Right lobe of liver (tissue), 4 donors: ENCODE data around the gene TMEM87B.

ENCODE experiments used
- CTCF ChIP-seq, 4 donors: fragments of 200-600 bp in 3 of 4; fragments of 450-650 bp in 1 of 4; IDR thresholded peaks; one replicate each; pipeline versions ENCODE4 v1.5.1 to v1.8.0; 2016 to 2022; ENCODE audit warnings: antibody characterized with exemption in 4 of 4, mild to moderate bottlenecking in 2 of 4
- POLR2A ChIP-seq: fragments of 450-650 bp; IDR thresholded peaks from one replicate; pipeline ENCODE4 v1.6.1; 2017; ENCODE audit warnings: antibody characterized with exemption, mild to moderate bottlenecking
- donor health status: DM: no; HTN: no; CAD: no.
- donor health status: DM: no; HTN: no; CAD: no.
- donor health status: DM: no; HTN: yes; CAD: no.

GRCh38 chr2:112010751-112011150 is 44.3 kb upstream of the TMEM87B start:
- TF ChIP-seq CTCF (IDR thresholded peaks at IDR 0.05): no peak
- no peak for TF ChIP-seq POLR2A
